ENCODE results near the gene CHMP6.
A peak's percentile ranks its signal among the peaks of the same experiment; 100 is the strongest.

Gene CHMP6

DNA sequence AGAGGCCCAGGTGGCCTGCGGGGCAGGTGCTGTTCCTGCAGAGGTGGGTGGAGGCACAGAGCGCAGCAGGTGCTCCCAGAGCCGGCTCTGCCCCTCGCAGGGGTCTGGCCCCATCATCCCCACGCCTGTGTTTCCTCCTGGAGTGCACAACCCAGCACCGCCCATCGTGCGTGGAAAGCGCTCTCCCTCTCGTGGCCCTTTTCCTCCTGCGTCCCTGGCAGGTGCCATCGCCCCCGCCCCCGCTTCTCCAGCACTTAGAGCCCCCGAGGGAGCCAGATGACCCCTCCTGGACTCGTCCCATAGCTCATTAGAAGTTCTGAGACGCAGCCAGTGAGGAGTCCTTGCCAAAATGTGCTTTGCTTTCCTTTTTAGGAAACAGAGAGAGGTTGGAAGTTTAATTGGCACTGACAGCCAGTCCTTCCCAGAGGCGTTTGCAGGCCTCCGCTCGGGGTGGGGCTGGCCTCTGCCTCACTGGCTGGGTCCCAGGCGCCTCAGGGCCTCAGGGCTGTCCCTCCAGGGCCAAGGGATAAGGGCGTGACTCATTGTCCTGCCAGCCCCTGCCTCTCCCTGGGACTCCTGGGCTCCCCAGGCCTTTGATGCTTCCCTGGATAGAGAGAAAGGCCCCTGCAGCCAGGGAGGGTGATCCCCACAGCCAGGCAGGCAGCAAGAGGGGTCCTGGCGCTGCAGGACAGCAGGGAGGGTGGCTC is 32.2 kb upstream of the CHMP6 start:
- peak overlapping the region; percentile 1; the same call in 1 of the 2 replicates for H3K27ac ChIP-seq

DNA sequence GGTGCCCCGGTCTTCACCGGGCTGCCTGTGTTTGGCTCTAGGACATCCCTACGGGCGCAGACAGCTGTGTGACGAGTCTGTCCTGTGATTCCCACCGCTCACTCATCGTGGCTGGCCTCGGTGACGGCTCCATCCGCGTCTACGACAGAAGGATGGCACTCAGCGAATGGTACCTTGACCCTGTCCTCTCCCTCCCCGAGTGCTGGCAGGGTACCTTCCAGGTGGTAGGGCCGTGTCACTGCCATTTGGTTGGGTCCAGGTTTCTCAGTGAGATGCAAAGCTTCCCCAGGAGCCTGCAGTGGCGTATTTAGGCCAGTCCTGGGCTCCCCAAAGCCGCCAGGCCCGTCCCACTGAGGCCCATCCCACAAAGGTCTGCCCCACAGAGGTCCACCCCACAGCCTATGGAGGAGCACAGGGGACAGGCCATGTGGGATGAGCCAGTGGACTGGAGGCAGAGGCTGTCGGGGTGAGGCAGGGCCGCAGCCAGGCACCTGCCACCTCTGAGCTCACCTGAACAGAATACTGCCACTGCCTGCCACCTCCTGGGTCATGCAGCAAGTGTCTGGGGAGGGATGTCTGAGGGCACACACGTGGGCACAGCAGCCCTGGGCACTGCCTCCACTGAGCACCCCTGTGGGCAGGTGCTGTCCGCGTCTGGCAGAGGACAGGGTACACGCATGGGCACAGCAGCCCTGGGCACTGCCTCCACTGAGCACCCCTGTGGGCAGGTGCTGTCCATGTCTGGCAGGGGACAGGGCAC is 31.4 kb upstream of the CHMP6 start:
- H3K27ac ChIP-seq, result no peak overlapping the region
- TF ChIP-seq ZFX (IDR thresholded peaks at IDR 0.05), result no peak
- TF ChIP-seq, protein P1, sequence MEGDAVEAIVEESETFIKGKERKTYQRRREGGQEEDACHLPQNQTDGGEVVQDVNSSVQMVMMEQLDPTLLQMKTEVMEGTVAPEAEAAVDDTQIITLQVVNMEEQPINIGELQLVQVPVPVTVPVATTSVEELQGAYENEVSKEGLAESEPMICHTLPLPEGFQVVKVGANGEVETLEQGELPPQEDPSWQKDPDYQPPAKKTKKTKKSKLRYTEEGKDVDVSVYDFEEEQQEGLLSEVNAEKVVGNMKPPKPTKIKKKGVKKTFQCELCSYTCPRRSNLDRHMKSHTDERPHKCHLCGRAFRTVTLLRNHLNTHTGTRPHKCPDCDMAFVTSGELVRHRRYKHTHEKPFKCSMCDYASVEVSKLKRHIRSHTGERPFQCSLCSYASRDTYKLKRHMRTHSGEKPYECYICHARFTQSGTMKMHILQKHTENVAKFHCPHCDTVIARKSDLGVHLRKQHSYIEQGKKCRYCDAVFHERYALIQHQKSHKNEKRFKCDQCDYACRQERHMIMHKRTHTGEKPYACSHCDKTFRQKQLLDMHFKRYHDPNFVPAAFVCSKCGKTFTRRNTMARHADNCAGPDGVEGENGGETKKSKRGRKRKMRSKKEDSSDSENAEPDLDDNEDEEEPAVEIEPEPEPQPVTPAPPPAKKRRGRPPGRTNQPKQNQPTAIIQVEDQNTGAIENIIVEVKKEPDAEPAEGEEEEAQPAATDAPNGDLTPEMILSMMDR (conservative IDR thresholded peaks at IDR 0.05), result no peak

More for the DNA sequence above, 32.2 kb upstream of the CHMP6 start:
- TF ChIP-seq ZFX (IDR thresholded peaks at IDR 0.05), result no peak
- TF ChIP-seq, protein P1 (conservative IDR thresholded peaks at IDR 0.05), result no peak

DNA sequence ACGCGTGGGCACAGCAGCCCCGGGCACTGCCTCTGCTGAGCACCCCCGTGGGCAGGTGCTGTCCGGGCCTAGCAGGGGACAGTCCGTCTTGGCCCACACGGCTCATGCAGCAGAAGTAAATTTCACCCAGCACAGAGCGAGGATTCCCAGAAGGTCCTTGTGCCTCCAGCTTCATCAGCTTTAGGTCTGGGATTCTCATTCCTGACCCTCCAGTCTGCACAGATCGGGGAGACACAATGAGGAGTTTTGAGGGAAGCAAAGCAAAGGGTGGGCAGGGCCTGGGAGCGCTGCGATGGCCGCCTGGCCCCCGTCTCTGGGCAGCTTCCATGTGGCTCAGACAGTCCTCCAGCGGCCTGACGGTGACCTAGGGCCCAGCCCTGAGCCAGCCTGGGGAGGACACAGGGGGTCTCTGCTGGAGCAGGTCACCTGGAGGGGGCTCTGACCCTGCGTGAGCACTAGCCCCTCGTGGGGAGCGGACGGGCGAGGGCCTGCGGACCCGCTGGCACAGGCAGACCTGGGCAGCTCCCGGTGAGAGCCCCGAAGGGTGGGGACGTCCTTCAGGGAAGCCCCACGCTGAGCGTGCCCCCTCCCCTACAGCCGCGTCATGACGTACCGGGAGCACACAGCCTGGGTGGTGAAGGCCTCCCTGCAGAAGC is 30.7 kb upstream of the CHMP6 start:
- no peak overlapping the region for H3K27ac ChIP-seq

DNA sequence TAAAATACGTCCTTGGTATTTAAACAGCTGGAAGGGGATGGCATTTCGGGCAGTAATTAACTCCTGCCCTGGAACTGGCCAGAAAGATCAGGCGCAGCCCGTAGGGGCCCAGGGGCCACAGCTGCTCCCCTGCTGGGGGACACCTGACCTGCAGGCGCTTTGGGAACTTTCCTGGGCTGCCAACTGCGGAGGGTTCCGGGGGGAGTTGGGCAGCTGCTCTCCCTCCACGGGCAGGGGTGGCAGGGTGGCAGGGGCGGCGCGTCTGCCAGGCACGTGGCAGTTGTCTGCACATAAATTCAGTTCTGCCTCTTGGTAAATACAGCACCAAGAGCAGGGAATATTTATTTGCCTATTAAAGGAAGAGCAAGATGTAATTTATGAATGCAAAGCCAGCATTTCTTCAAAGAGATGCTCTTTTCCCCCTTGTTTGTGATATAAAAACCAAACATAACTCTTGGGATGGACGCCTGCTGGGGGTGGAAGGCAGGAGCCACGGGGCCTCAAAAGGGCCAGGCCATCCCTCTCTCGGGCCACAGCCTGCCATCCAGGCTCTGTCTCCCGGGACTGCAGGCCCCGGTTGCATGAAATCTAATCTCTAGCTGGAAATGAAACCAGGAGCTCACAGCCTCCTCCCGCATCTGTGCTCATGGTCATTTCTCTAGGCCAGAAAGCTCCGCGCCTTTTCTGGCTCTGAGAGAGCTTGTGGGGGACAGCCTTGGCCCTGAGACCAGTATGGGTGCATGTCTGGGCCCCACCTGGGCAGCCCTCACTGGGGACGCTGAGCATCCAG is 29.9 kb upstream of the CHMP6 start:
- TF ChIP-seq, protein P1 (conservative IDR thresholded peaks at IDR 0.05), result no peak
- TF ChIP-seq ZFX (IDR thresholded peaks at IDR 0.05), result no peak
- H3K27ac ChIP-seq, result no peak overlapping the region

More for the DNA sequence above, 30.7 kb upstream of the CHMP6 start:
- TF ChIP-seq, protein P1 (conservative IDR thresholded peaks at IDR 0.05), result no peak
- TF ChIP-seq ZFX (IDR thresholded peaks at IDR 0.05), result no peak

DNA sequence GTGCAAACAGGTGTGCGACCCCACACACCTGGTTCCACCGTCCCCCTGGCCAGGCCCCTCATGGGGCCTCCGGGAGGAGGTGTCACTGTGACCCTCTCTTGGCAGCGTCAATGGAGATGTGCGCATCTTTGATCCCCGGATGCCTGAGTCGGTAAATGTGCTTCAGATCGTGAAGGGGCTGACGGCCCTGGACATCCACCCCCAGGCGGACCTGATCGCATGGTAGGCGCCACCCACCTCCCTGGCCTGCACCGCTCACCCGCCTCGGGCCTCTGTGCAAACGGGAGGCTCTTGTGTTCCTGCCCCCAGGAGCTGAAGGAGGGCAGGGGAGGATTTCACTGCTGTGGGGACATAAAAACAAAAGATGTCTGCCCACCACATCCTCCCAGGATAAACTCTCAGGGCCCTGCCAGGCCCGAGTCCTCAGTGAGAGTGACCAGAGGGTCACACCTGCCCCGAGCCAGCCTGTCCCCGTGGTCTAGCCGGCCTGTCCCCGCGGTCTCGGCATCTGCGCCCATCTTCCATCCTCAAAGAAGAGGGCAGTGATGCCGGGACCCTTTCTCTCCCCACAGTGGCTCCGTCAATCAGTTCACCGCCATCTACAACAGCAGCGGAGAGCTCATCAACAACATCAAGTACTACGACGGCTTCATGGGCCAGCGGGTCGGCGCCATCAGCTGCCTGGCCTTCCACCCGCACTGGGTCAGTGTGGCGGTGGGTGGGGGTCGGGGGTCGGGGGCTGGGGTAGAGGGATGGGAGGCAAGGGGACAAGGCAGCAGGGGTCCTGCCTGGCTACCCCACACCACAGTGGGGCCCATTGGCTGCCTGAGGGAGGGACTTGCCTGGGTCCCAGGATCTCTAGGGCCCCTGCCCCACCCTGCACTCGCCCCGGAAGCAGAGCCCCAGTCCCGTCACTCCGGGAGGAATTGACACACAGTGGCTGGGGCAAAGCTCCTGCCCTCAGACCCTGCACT is 29.0 kb upstream of the CHMP6 start:
- TF ChIP-seq ZFX (IDR thresholded peaks at IDR 0.05), result no peak
- TF ChIP-seq, protein P1 (conservative IDR thresholded peaks at IDR 0.05), result no peak
- no peak overlapping the region for H3K27ac ChIP-seq

DNA sequence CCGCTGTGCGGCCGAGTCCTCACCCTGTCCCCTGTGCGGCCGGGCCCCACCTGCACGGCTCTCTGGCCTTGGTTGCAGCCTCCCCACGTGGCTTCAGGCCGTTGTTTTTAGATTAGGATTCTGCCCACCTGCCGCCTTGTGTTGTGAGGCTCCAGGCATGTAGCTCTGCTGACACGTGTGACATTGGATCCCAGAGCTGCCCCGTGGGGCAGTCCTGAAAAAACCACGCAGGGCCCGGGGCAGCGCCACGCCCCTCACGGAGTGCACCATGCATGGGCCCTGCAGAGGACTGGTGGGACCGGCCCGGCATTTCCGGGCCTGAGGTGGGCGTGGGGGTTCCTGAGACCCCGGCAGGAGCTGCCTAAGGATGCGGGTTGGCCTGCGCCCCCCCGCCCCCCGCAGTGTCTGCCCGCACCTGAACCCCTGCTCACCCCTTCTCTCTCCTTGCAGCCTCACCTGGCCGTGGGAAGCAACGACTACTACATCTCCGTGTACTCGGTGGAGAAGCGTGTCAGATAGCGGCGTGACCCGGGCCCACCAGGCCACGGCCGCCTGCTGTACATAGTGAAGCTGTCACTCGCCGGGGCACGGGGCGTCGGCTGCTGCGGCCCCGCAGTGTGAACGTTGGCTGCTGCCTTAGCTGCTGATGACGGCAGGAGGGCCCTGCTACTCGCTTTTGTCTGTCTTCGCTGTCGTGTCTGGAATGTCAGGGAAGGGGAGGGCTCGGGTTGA is 27.7 kb upstream of the CHMP6 start:
- H3K27ac ChIP-seq, result no peak overlapping the region
- TF ChIP-seq, protein P1 (conservative IDR thresholded peaks at IDR 0.05), result no peak
